HG02852 (cell line): Measurements from ENCODE around the gene MYMK.

Source experiments
- ATAC-seq: cut with Tn5 transposase; IDR thresholded peaks from one replicate; pipeline ENCODE4 v1.9.1; 2021; ENCODE audit warnings: mild to moderate bottlenecking, moderate library complexity; ENCODE audit not compliant: unreplicated experiment

MYMK gene

GRCh38 chr9:133558191-133559126 is 33.7 kb upstream of the MYMK start:
- ATAC-seq: peak; percentile 44

GRCh38 chr9:133557581-133557980 is 32.8 kb upstream of the MYMK start:
- ATAC-seq: no peak

GRCh38 chr9:133556354-133556753 is 31.6 kb upstream of the MYMK start:
- no peak for ATAC-seq

GRCh38 chr9:133554729-133555128 is 30.0 kb upstream of the MYMK start:
- no peak for ATAC-seq

GRCh38 chr9:133553973-133554713 is 29.4 kb upstream of the MYMK start:
- ATAC-seq: no peak

GRCh38 chr9:133553123-133553522 is 28.4 kb upstream of the MYMK start:
- no peak for ATAC-seq

GRCh38 chr9:133552236-133552635 is 27.5 kb upstream of the MYMK start:
- no peak for ATAC-seq

GRCh38 chr9:133551446-133551845 is 26.7 kb upstream of the MYMK start:
- no peak for ATAC-seq

- no peak for ATAC-seq
Observed at GRCh38 chr9:133547116-133547515, 22.4 kb upstream of the MYMK start.

- ATAC-seq: no peak
Observed at GRCh38 chr9:133546287-133546680, 21.5 kb upstream of the MYMK start.

- no peak for ATAC-seq
Observed at GRCh38 chr9:133545494-133546286, 20.9 kb upstream of the MYMK start.

GRCh38 chr9:133543772-133544467 is 19.2 kb upstream of the MYMK start:
- ATAC-seq: no peak

GRCh38 chr9:133542002-133542401 is 17.2 kb upstream of the MYMK start:
- no peak for ATAC-seq

- no peak for ATAC-seq
Observed at GRCh38 chr9:133540698-133541025, 15.9 kb upstream of the MYMK start.

- ATAC-seq: no peak
Observed at GRCh38 chr9:133539991-133540697, 15.4 kb upstream of the MYMK start.

- no peak for ATAC-seq
Observed at GRCh38 chr9:133538851-133539833, 14.4 kb upstream of the MYMK start.

- no peak for ATAC-seq
Observed at GRCh38 chr9:133538176-133538575, 13.4 kb upstream of the MYMK start.

- ATAC-seq: no peak
Observed at GRCh38 chr9:133537257-133537656, 12.5 kb upstream of the MYMK start.

GRCh38 chr9:133536536-133536935 is 11.8 kb upstream of the MYMK start:
- ATAC-seq: no peak
